ENCODE results near the gene SERPING1.

The SERPING1 gene

GRCh38 chr11:57637626-57638004 lies 40.1 kb downstream of the SERPING1 start:
- no peak for DNase-seq (ENCODE audit: insufficient read length, low spot score)

GRCh38 chr11:57638005-57638781 lies 40.7 kb downstream of the SERPING1 start:
- no peak for TF ChIP-seq CTCF (IDR thresholded peaks at IDR 0.05; ENCODE audit: insufficient read depth, missing control alignments)
- FAIRE-seq (peak; percentile 16), DNase-seq (ENCODE audit: insufficient read length, low spot score) (peak; percentile 99)

More at GRCh38 chr11:57637626-57638004, 40.1 kb downstream of the SERPING1 start:
- no peak for FAIRE-seq
- no peak for TF ChIP-seq CTCF (IDR thresholded peaks at IDR 0.05; ENCODE audit: insufficient read depth, missing control alignments)

- no peak for FAIRE-seq
- no peak for TF ChIP-seq CTCF (IDR thresholded peaks at IDR 0.05; ENCODE audit: insufficient read depth, missing control alignments)
- DNase-seq (ENCODE audit: insufficient read length, low spot score) = no peak
These were observed 41.4 kb downstream of the SERPING1 start for GRCh38 chr11:57638811-57639320.

GRCh38 chr11:57639321-57640067 lies 42.0 kb downstream of the SERPING1 start:
- no peak for TF ChIP-seq CTCF (IDR thresholded peaks at IDR 0.05; ENCODE audit: insufficient read depth, missing control alignments)
- FAIRE-seq (no peak), DNase-seq (ENCODE audit: insufficient read length, low spot score) (no peak)

- no peak for DNase-seq (ENCODE audit: insufficient read length, low spot score)
- FAIRE-seq = no peak
- TF ChIP-seq CTCF (IDR thresholded peaks at IDR 0.05; ENCODE audit: insufficient read depth, missing control alignments) = no peak
These were observed 42.7 kb downstream of the SERPING1 start for GRCh38 chr11:57640068-57640800.

GRCh38 chr11:57641011-57641807 lies 43.7 kb downstream of the SERPING1 start:
- FAIRE-seq = no peak
- no peak for DNase-seq (ENCODE audit: insufficient read length, low spot score)
- TF ChIP-seq CTCF (IDR thresholded peaks at IDR 0.05; ENCODE audit: insufficient read depth, missing control alignments) = peak; percentile 63
